K562 (cell line): Measurements from ENCODE around the gene TMBIM4. TPM values are rescaled to one million over a fixed set of nuclear protein-coding genes. Genes with fewer than 3 reads are reported as not detected.
A peak's percentile ranks its signal among the peaks of the same experiment; 100 is the strongest.

ENCODE experiments used
- CCNT2 ChIP-seq: IDR thresholded peaks from 2 replicates; pipeline ENCODE4 v1.6.1; 2011; ENCODE audit warnings: borderline replicate concordance, low read depth, mild to moderate bottlenecking, moderate library complexity, mixed read lengths, low read length; ENCODE audit not compliant: insufficient read length; ENCODE audit errors: extremely low read depth
- ETV5 ChIP-seq: sonication (generic); formaldehyde crosslinking; IDR thresholded peaks from 2 replicates; pipeline ENCODE4 v1.4.0; 2020; ENCODE audit warnings: low read depth, mild to moderate bottlenecking, missing genetic modification reagents
- GABPB1 ChIP-seq: sonication (generic); formaldehyde crosslinking; IDR thresholded peaks from 2 replicates; pipeline ENCODE4 v1.8.0; 2022; ENCODE audit warnings: mild to moderate bottlenecking, missing genetic modification reagents
- HMG20B ChIP-seq: fragments of 250-450 bp; sonication (Bioruptor Pico); IDR thresholded peaks from 2 replicates; pipeline ENCODE4 v1.5.0; 2021; ENCODE audit warnings: mild to moderate bottlenecking
- JUND ChIP-seq, 2 experiments: IDR thresholded peaks; 2 replicates in 1 of 2; 3 replicates in 1 of 2; pipeline ENCODE4 v1.6.1; 2011; ENCODE audit warnings: borderline replicate concordance in 2 of 2, low read depth in 2 of 2, low read length in 2 of 2, improper control_type of control experiment in 1 of 2, missing biosample characterization in 1 of 2, missing genetic modification characterization in 1 of 2, missing genetic modification reagents in 1 of 2
- MTA3 ChIP-seq: fragments of 450-650 bp; formaldehyde crosslinking; IDR thresholded peaks from 2 replicates; pipeline ENCODE4 v1.6.1; 2017; ENCODE audit warnings: mild to moderate bottlenecking, borderline replicate concordance
- NEUROD1 ChIP-seq: fragments of 150-350 bp; IDR thresholded peaks from 2 replicates; pipeline ENCODE4 v1.6.1; 2014; ENCODE audit warnings: borderline replicate concordance, low read length, low read depth; ENCODE audit not compliant: partially characterized antibody
- POLR2A ChIP-seq: fragments of 450-650 bp; conservative IDR thresholded peaks from 2 replicates; pipeline ENCODE4 v1.6.1; 2016
- POLR2AphosphoS2 ChIP-seq: IDR thresholded peaks from 2 replicates; pipeline ENCODE4 v1.6.1; 2012; ENCODE audit warnings: low read length, improper control_type of control experiment
- PRMT5 ChIP-seq: sonication (generic); formaldehyde crosslinking; IDR thresholded peaks from 2 replicates; pipeline ENCODE4 v1.5.0; 2020; ENCODE audit warnings: missing genetic modification reagents
- RBBP5 ChIP-seq: fragments of 200-600 bp; sonication (generic); IDR thresholded peaks from 2 replicates; pipeline ENCODE4 v1.6.1; 2012; ENCODE audit warnings: borderline replicate concordance, mild to moderate bottlenecking, low read length, control low read depth, inconsistent platforms; ENCODE audit not compliant: insufficient read depth, poor library complexity, severe bottlenecking
- RFX1 ChIP-seq: fragments of 450-650 bp; IDR thresholded peaks from 2 replicates; pipeline ENCODE4 v1.6.1; 2016; ENCODE audit warnings: mild to moderate bottlenecking, moderate library complexity
- RHOXF2B ChIP-seq: fragments of 250-450 bp; sonication (Bioruptor Pico); conservative IDR thresholded peaks from 2 replicates; pipeline ENCODE4 v1.5.1; 2021
- SIX5 ChIP-seq, 2 experiments: IDR thresholded peaks; 2 replicates each; pipeline ENCODE4 v1.6.1; 2011; ENCODE audit warnings: low read length in 2 of 2, borderline replicate concordance in 1 of 2, low read depth in 1 of 2, mild to moderate bottlenecking in 1 of 2, moderate library complexity in 1 of 2; ENCODE audit not compliant: insufficient read depth in 1 of 2
- YY1 ChIP-seq, 3 experiments: IDR thresholded peaks; 2 replicates each; pipeline ENCODE4 v1.6.1; 2011; ENCODE audit warnings: low read length in 2 of 3, mild to moderate bottlenecking in 2 of 3, moderate library complexity in 2 of 3, borderline replicate concordance in 1 of 3, control low read depth in 1 of 3, low read depth in 1 of 3; ENCODE audit not compliant: insufficient read depth in 3 of 3, insufficient replicate concordance in 2 of 3, control insufficient read depth in 1 of 3, insufficient read length in 1 of 3; ENCODE audit errors: extremely low read depth in 1 of 3
- ZNF124 ChIP-seq: sonication (generic); formaldehyde crosslinking; IDR thresholded peaks from 2 replicates; pipeline ENCODE4 v1.8.1; 2022; ENCODE audit warnings: missing genetic modification reagents
- ZNF316 ChIP-seq: fragments of 450-650 bp; IDR thresholded peaks from 2 replicates; pipeline ENCODE4 v1.6.1; 2016
- ZNF644 ChIP-seq: fragments of 200-800 bp; sonication (Bioruptor generic); IDR thresholded peaks from 2 replicates; pipeline ENCODE4 v1.6.1; 2016; ENCODE audit warnings: low read depth, missing genetic modification characterization, missing compliant biosample characterization
- polyA plus RNA-seq, 8 experiments: library from polyadenylated mRNA; depleted of rRNA in 4 of 8; stranded (reverse) in 5 of 8; unstranded in 3 of 8; fragments of >200 nt; fragmentation: Nextera tagmentation in 2 of 8; fragmentation: Illumina TruSeq in 1 of 8; extraction: Ambion mirVana in 2 of 8; extraction: Trizol in 1 of 8; gene quantifications; 2 replicates each; pipeline versions ENCODE4 v1.2.1 to v1.2.3, GENCODE V29; 2011 to 2014; ENCODE audit warnings: inconsistent platforms in 1 of 8, missing spikeins in 1 of 8
- total RNA-seq, 7 experiments: library from RNA; depleted of rRNA in 6 of 7; stranded (reverse); fragments of >200 nt in 6 of 7; fragmentation: Illumina TruSeq in 2 of 7; extraction: Trizol in 2 of 7; gene quantifications; 2 replicates each; pipeline versions ENCODE4 v1.2.1 to v1.2.3, GENCODE V29; 2011 to 2021; ENCODE audit warnings: low replicate concordance in 1 of 7
- TF ChIP-seq, protein P1 (sequence below): sonication (generic); formaldehyde crosslinking; IDR thresholded peaks from 2 replicates; pipeline ENCODE4 v1.8.1; 2022; ENCODE audit warnings: missing genetic modification reagents
- TF ChIP-seq, protein P2 (sequence below): fragments of 450-650 bp; IDR thresholded peaks from 2 replicates; pipeline ENCODE4 v1.6.1; 2016; ENCODE audit warnings: borderline replicate concordance
- TF ChIP-seq, protein P3 (sequence below): fragments of 450-650 bp; IDR thresholded peaks from 2 replicates; pipeline ENCODE4 v1.6.1; 2016; ENCODE audit warnings: mild to moderate bottlenecking

TMBIM4 gene
- total and polyA plus RNA-seq, 9 of the 15 experiments (the other 6 are each of a cell fraction or from before 2014, with no cell fraction given): 18.6 to 272 (median 50.0) TPM

DNA sequence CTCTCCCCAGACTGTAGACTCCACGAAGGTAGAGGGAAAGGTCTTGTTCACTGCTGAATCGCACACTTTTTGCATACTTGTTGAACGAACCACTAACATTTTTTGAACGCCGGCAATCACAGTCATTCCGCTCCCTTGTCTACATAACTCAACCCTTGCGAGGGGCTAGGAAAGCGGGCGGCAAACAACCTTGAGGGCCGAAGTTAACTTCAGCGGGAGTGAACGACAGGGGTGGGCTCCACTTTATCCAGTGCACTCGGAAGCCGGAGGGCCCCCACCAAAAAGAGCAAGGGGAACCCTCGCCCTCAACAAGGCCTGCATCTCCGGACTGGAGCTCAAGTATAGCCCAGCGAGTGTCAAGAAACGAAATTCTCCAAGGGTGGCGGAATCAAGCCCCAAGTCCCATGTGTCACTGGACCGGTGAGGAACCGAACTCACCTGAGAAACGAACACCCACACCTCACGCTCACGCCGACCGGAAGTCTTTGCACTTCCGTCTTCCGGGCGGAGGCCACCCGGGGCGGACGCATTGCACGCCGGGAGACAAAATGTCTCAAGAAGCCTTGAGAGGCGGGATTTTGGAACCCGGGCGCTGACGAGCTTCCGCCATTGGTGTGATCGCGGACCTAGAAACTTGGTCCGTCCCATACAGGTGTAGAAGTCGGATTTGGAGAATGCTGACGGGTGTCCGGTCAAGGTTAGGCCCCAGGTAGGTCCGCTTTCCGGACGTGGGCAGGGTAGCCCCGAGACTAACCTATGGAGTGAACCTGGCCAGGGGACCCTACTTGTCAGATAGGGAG is 39.3 kb downstream of the TMBIM4 start, which contains the start of gene LLPH (continued):
- TF ChIP-seq, protein P1, sequence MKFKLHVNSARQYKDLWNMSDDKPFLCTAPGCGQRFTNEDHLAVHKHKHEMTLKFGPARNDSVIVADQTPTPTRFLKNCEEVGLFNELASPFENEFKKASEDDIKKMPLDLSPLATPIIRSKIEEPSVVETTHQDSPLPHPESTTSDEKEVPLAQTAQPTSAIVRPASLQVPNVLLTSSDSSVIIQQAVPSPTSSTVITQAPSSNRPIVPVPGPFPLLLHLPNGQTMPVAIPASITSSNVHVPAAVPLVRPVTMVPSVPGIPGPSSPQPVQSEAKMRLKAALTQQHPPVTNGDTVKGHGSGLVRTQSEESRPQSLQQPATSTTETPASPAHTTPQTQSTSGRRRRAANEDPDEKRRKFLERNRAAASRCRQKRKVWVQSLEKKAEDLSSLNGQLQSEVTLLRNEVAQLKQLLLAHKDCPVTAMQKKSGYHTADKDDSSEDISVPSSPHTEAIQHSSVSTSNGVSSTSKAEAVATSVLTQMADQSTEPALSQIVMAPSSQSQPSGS (CRISPR knock-in tag): no peak
- TF ChIP-seq ZNF124 (CRISPR knock-in tag) (no peak), CCNT2 (no peak), NEUROD1 (no peak), YY1 (IDR thresholded peaks at IDR 0.05; ENCODE audit: borderline replicate concordance in 1 of 3, control insufficient read depth in 1 of 3, extremely low read depth in 1 of 3, insufficient read depth in 3 of 3, insufficient read length in 1 of 3, insufficient replicate concordance in 2 of 3, low read depth in 1 of 3, low read length in 2 of 3) (peak; percentile 41 to 93 (median 88)), MTA3 (no peak), GABPB1 (CRISPR knock-in tag) (peak; percentile 90), POLR2AphosphoS2 (peak; percentile 62; the same call in 1 of the 2 replicates), RHOXF2B (no peak), JUND (IDR thresholded peaks at IDR 0.05; ENCODE audit: borderline replicate concordance, low read depth, low read length) (peak; percentile 31; the same call in 1 of the 2 replicates), JUND (tag; IDR thresholded peaks at IDR 0.05; ENCODE audit: borderline replicate concordance, low read depth, low read length) (peak; percentile 27; the same call in 1 of the 3 replicates), RBBP5 (peak; percentile 90), SIX5 (IDR thresholded peaks at IDR 0.05; ENCODE audit: borderline replicate concordance in 1 of 2, insufficient read depth in 1 of 2, low read depth in 1 of 2, low read length in 2 of 2) (0 out of 4 replicates have a peak, but pooled peaks of 1 of the 2 experiments have one; percentile 18), ZNF644 (tag) (no peak), HMG20B (no peak), POLR2A (peak; percentile 94), RFX1 (no peak), ETV5 (CRISPR knock-in tag) (peak; percentile 69; the same call in 1 of the 2 replicates), PRMT5 (CRISPR knock-in tag) (0 out of 2 replicates have a peak, but pooled peaks have one; percentile 54), ZNF316 (no peak)
- TF ChIP-seq, protein P2, sequence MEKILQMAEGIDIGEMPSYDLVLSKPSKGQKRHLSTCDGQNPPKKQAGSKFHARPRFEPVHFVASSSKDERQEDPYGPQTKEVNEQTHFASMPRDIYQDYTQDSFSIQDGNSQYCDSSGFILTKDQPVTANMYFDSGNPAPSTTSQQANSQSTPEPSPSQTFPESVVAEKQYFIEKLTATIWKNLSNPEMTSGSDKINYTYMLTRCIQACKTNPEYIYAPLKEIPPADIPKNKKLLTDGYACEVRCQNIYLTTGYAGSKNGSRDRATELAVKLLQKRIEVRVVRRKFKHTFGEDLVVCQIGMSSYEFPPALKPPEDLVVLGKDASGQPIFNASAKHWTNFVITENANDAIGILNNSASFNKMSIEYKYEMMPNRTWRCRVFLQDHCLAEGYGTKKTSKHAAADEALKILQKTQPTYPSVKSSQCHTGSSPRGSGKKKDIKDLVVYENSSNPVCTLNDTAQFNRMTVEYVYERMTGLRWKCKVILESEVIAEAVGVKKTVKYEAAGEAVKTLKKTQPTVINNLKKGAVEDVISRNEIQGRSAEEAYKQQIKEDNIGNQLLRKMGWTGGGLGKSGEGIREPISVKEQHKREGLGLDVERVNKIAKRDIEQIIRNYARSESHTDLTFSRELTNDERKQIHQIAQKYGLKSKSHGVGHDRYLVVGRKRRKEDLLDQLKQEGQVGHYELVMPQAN: peak; percentile 94
- TF ChIP-seq, protein P3, sequence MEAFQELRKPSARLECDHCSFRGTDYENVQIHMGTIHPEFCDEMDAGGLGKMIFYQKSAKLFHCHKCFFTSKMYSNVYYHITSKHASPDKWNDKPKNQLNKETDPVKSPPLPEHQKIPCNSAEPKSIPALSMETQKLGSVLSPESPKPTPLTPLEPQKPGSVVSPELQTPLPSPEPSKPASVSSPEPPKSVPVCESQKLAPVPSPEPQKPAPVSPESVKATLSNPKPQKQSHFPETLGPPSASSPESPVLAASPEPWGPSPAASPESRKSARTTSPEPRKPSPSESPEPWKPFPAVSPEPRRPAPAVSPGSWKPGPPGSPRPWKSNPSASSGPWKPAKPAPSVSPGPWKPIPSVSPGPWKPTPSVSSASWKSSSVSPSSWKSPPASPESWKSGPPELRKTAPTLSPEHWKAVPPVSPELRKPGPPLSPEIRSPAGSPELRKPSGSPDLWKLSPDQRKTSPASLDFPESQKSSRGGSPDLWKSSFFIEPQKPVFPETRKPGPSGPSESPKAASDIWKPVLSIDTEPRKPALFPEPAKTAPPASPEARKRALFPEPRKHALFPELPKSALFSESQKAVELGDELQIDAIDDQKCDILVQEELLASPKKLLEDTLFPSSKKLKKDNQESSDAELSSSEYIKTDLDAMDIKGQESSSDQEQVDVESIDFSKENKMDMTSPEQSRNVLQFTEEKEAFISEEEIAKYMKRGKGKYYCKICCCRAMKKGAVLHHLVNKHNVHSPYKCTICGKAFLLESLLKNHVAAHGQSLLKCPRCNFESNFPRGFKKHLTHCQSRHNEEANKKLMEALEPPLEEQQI: no peak
